HG02610 (cell line): ENCODE results near the gene AP3D1.

Experiments used
- ATAC-seq: cut with Tn5 transposase; IDR thresholded peaks from one replicate; pipeline ENCODE4 v1.9.1; 2021; ENCODE audit warnings: mild to moderate bottlenecking, moderate library complexity; ENCODE audit not compliant: unreplicated experiment

Gene AP3D1

GRCh38 chr19:2184422-2184975, 33.1 kb upstream of the AP3D1 start:
- no peak for ATAC-seq

- no peak for ATAC-seq
Measured at GRCh38 chr19:2181633-2181997, 30.2 kb upstream of the AP3D1 start.

- ATAC-seq, result no peak
Measured at GRCh38 chr19:2180881-2181632, 29.7 kb upstream of the AP3D1 start.

- ATAC-seq, result no peak
Measured at GRCh38 chr19:2180114-2180513, 28.7 kb upstream of the AP3D1 start.

- no peak for ATAC-seq
Measured at GRCh38 chr19:2179095-2179494, 27.7 kb upstream of the AP3D1 start.

- ATAC-seq, result no peak
Measured at GRCh38 chr19:2176337-2176994, 25.1 kb upstream of the AP3D1 start.

GRCh38 chr19:2175742-2176141, 24.4 kb upstream of the AP3D1 start:
- ATAC-seq, result no peak

- no peak for ATAC-seq
Measured at GRCh38 chr19:2173767-2174577, 22.6 kb upstream of the AP3D1 start.

GRCh38 chr19:2173388-2173766, 22.0 kb upstream of the AP3D1 start:
- ATAC-seq, result no peak

- ATAC-seq, result peak; percentile 40
Measured at GRCh38 chr19:2171349-2172145, 20.2 kb upstream of the AP3D1 start.

- ATAC-seq, result no peak
Measured at GRCh38 chr19:2170987-2171348, 19.6 kb upstream of the AP3D1 start.

- ATAC-seq, result no peak
Measured at GRCh38 chr19:2170219-2170618, 18.9 kb upstream of the AP3D1 start.

- peak; percentile 49 for ATAC-seq
Measured at GRCh38 chr19:2168619-2169424, 17.5 kb upstream of the AP3D1 start.

GRCh38 chr19:2167896-2168618, 16.7 kb upstream of the AP3D1 start:
- peak; percentile 23 for ATAC-seq

GRCh38 chr19:2166741-2167738, 15.7 kb upstream of the AP3D1 start:
- no peak for ATAC-seq

GRCh38 chr19:2164020-2164998, 12.9 kb upstream of the AP3D1 start:
- ATAC-seq, result no peak

GRCh38 chr19:2160379-2160778, 9.0 kb upstream of the AP3D1 start:
- ATAC-seq, result no peak
